ENCODE results near the gene SLC25A11. TPM values are rescaled to one million over a fixed set of nuclear protein-coding genes. Genes with fewer than 3 reads are reported as not detected.

SLC25A11 gene
- total RNA-seq, 1 donor from 2014 or later, result 59.5 TPM

GRCh38 chr17:4950746-4951204 lies 10.9 kb upstream of the SLC25A11 start, which contains the start of gene ENO3:
Gene ENO3, plus strand, starts transcription at chr17:4951119. Its CDS starts 711 bp downstream, at chr17:4951830.
- Histone ChIP-seq H3K9me3 (ENCODE audit: control insufficient read depth in 3 of 3, low read length in 3 of 3) (no peaks in the 10 kb centered on the region), H3K4me3 (ENCODE audit: low read length in 3 of 3) (peak within 1 kb of the TSS; percentile 81 to 86 (median 85)), H3K4me1 (ENCODE audit: control insufficient read depth in 3 of 3, insufficient read depth in 3 of 3, low read length in 3 of 3) (peaks cover 41 to 64% (median 49%) of the 10 kb centered on the region in 3 donors), H3K9ac (ENCODE audit: low read depth in 1 of 3, low read length in 3 of 3) (peak within 1 kb of the TSS; percentile 89 to 99 (median 97)), H3K36me3 (ENCODE audit: control insufficient read depth in 3 of 3, insufficient read depth in 3 of 3, low read length in 3 of 3) (peaks cover 31 to 38% (median 33%) of the 10 kb centered on the region in 3 donors), H3K27me3 (ENCODE audit: control insufficient read depth in 3 of 3, insufficient read depth in 3 of 3, low read length in 3 of 3) (no peaks in the 10 kb centered on the region), H3K27ac (ENCODE audit: low read depth, low read length) (peak within 1 kb of the TSS; percentile 98)

GRCh38 chr17:4950075-4950745 lies 10.4 kb upstream of the SLC25A11 start:
- peak overlapping the region; percentile 98 for H3K27ac ChIP-seq (ENCODE audit: low read depth, low read length)
- H3K36me3 ChIP-seq (ENCODE audit: control insufficient read depth in 3 of 3, insufficient read depth in 3 of 3, low read length in 3 of 3), result peaks cover 29 to 38% (median 32%) of the 10 kb centered on the region in 3 donors
- no peaks in the 10 kb centered on the region for H3K9me3 ChIP-seq (ENCODE audit: control insufficient read depth in 3 of 3, low read length in 3 of 3)
- peak overlapping the region; percentile 81 to 86 (median 85) for H3K4me3 ChIP-seq (ENCODE audit: low read length in 3 of 3)
- H3K4me1 ChIP-seq (ENCODE audit: control insufficient read depth in 3 of 3, insufficient read depth in 3 of 3, low read length in 3 of 3), result peaks cover 42 to 64% (median 49%) of the 10 kb centered on the region in 3 donors
- no peaks in the 10 kb centered on the region for H3K27me3 ChIP-seq (ENCODE audit: control insufficient read depth in 3 of 3, insufficient read depth in 3 of 3, low read length in 3 of 3)
- H3K9ac ChIP-seq (ENCODE audit: low read depth in 1 of 3, low read length in 3 of 3), result peak overlapping the region; percentile 89 to 99 (median 97)

GRCh38 chr17:4949321-4950074 lies 9.7 kb upstream of the SLC25A11 start:
- Histone ChIP-seq H3K36me3 (ENCODE audit: control insufficient read depth in 3 of 3, insufficient read depth in 3 of 3, low read length in 3 of 3) (peaks cover 31 to 39% (median 34%) of the 10 kb centered on the region in 3 donors), H3K27me3 (ENCODE audit: control insufficient read depth in 3 of 3, insufficient read depth in 3 of 3, low read length in 3 of 3) (no peaks in the 10 kb centered on the region), H3K4me3 (ENCODE audit: low read length in 3 of 3) (peak overlapping the region; percentile 74 to 98 (median 83)), H3K4me1 (ENCODE audit: control insufficient read depth in 3 of 3, insufficient read depth in 3 of 3, low read length in 3 of 3) (peaks cover 44 to 66% (median 51%) of the 10 kb centered on the region in 3 donors), H3K9ac (ENCODE audit: low read depth in 1 of 3, low read length in 3 of 3) (peak overlapping the region; percentile 77 to 90 (median 89)), H3K9me3 (ENCODE audit: control insufficient read depth in 3 of 3, low read length in 3 of 3) (no peaks in the 10 kb centered on the region), H3K27ac (ENCODE audit: low read depth, low read length) (peak overlapping the region; percentile 98)

GRCh38 chr17:4948931-4949320 lies 9.1 kb upstream of the SLC25A11 start:
- H3K4me1 ChIP-seq (ENCODE audit: control insufficient read depth in 3 of 3, insufficient read depth in 3 of 3, low read length in 3 of 3), result peaks cover 42 to 64% (median 45%) of the 10 kb centered on the region in 3 donors

GRCh38 chr17:4948166-4948930 lies 8.5 kb upstream of the SLC25A11 start, which contains the start of gene PFN1:
Gene PFN1, minus strand, starts transcription at chr17:4948530. Its CDS starts 136 bp downstream, at chr17:4948394.
- Histone ChIP-seq H3K27me3 (ENCODE audit: control insufficient read depth in 3 of 3, insufficient read depth in 3 of 3, low read length in 3 of 3) (no peaks in the 10 kb centered on the region), H3K9ac (ENCODE audit: low read depth in 1 of 3, low read length in 3 of 3) (peak within 1 kb of the TSS; percentile 89 to 97 (median 93)), H3K9me3 (ENCODE audit: control insufficient read depth in 3 of 3, low read length in 3 of 3) (no peaks in the 10 kb centered on the region), H3K27ac (ENCODE audit: low read depth, low read length) (peak within 1 kb of the TSS; percentile 98), H3K36me3 (ENCODE audit: control insufficient read depth in 3 of 3, insufficient read depth in 3 of 3, low read length in 3 of 3) (peaks cover 29 to 43% (median 36%) of the 10 kb centered on the region in 3 donors), H3K4me1 (ENCODE audit: control insufficient read depth in 3 of 3, insufficient read depth in 3 of 3, low read length in 3 of 3) (peaks cover 38 to 61% (median 39%) of the 10 kb centered on the region in 3 donors), H3K4me3 (ENCODE audit: low read length in 3 of 3) (peak within 1 kb of the TSS; percentile 91 to 98 (median 95))

More at GRCh38 chr17:4948931-4949320, 9.1 kb upstream of the SLC25A11 start:
- Histone ChIP-seq H3K27me3 (ENCODE audit: control insufficient read depth in 3 of 3, insufficient read depth in 3 of 3, low read length in 3 of 3) (no peaks in the 10 kb centered on the region), H3K9ac (ENCODE audit: low read depth in 1 of 3, low read length in 3 of 3) (peak overlapping the region; percentile 77 to 90 (median 89)), H3K36me3 (ENCODE audit: control insufficient read depth in 3 of 3, insufficient read depth in 3 of 3, low read length in 3 of 3) (peaks cover 32 to 44% (median 37%) of the 10 kb centered on the region in 3 donors), H3K4me3 (ENCODE audit: low read length in 3 of 3) (peak overlapping the region; percentile 91 to 98 (median 95)), H3K27ac (ENCODE audit: low read depth, low read length) (peak overlapping the region; percentile 98), H3K9me3 (ENCODE audit: control insufficient read depth in 3 of 3, low read length in 3 of 3) (no peaks in the 10 kb centered on the region)

GRCh38 chr17:4947411-4948165 lies 7.7 kb upstream of the SLC25A11 start:
- Histone ChIP-seq H3K27ac (ENCODE audit: low read depth, low read length) (peak overlapping the region; percentile 98), H3K4me3 (ENCODE audit: low read length in 3 of 3) (peak overlapping the region; percentile 83 to 98 (median 95)), H3K36me3 (ENCODE audit: control insufficient read depth in 3 of 3, insufficient read depth in 3 of 3, low read length in 3 of 3) (peaks cover 32 to 43% (median 37%) of the 10 kb centered on the region in 3 donors), H3K9me3 (ENCODE audit: control insufficient read depth in 3 of 3, low read length in 3 of 3) (no peaks in the 10 kb centered on the region), H3K9ac (ENCODE audit: low read depth in 1 of 3, low read length in 3 of 3) (peak overlapping the region; percentile 89 to 97 (median 93)), H3K4me1 (ENCODE audit: control insufficient read depth in 3 of 3, insufficient read depth in 3 of 3, low read length in 3 of 3) (peaks cover 33 to 63% (median 38%) of the 10 kb centered on the region in 3 donors), H3K27me3 (ENCODE audit: control insufficient read depth in 3 of 3, insufficient read depth in 3 of 3, low read length in 3 of 3) (no peaks in the 10 kb centered on the region)

DNA sequence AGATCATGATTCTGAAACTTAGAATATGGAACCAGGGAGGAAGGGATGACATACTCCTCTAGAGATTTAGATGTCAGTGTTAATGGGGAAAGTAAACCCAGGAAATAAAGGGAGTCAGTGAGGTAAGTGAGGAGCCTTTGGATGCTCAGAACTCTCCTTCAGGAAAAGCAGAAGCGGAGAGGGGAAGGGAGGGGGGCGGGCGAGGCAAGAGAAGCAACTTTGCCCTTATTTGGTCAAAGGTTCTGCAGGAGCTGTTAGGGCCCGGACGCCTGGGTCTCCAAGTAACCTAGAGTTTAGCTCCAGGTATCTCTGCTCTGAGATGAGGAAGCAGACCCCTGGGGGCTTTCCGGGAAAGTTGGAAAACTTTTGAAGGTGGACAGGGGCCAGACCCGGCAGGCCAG lies 7.2 kb upstream of the SLC25A11 start:
- Histone ChIP-seq H3K4me3 (ENCODE audit: low read length in 3 of 3) (peak overlapping the region; percentile 58 to 95 (median 68)), H3K27ac (ENCODE audit: low read depth, low read length) (peak overlapping the region; percentile 98), H3K27me3 (ENCODE audit: control insufficient read depth in 3 of 3, insufficient read depth in 3 of 3, low read length in 3 of 3) (no peaks in the 10 kb centered on the region), H3K9ac (ENCODE audit: low read depth in 1 of 3, low read length in 3 of 3) (peak overlapping the region; percentile 4 to 65 (median 30)), H3K9me3 (ENCODE audit: control insufficient read depth in 3 of 3, low read length in 3 of 3) (no peaks in the 10 kb centered on the region), H3K36me3 (ENCODE audit: control insufficient read depth in 3 of 3, insufficient read depth in 3 of 3, low read length in 3 of 3) (peaks cover 37 to 47% (median 43%) of the 10 kb centered on the region in 3 donors), H3K4me1 (ENCODE audit: control insufficient read depth in 3 of 3, insufficient read depth in 3 of 3, low read length in 3 of 3) (peaks cover 33 to 64% (median 40%) of the 10 kb centered on the region in 3 donors)

DNA sequence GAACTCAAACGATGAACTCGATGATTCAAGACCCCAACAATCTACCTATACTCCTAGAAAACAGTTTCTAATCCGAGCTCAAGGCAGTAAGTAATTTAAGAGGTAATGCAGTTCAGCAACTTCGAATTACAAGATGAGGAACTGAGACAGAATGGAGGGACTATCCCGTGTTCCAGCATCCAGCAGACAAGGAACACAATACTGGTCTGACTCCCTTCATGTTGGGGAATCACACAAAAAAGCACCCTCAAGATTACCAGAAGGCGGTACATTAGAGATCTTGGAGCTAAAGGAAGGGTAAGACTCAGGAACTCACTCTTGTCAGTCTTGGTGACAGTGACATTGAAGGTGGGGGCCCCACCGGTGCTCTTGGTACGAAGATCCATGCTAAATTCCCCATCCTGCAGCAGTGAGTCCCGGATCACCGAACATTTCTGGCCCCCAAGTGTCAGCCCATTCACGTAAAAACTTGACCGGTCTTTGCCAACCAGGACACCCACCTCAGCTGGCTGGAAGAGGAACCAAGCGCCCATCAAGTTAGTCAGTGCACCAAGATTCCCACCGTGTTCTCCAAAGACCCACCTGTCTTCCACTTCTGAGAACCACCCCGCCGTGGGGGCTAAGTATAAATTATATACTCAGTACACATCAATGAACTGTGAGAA lies 6.6 kb upstream of the SLC25A11 start:
- Histone ChIP-seq H3K4me1 (ENCODE audit: control insufficient read depth in 3 of 3, insufficient read depth in 3 of 3, low read length in 3 of 3) (peaks cover 37 to 65% (median 44%) of the 10 kb centered on the region in 3 donors), H3K36me3 (ENCODE audit: control insufficient read depth in 3 of 3, insufficient read depth in 3 of 3, low read length in 3 of 3) (peaks cover 38 to 45% (median 41%) of the 10 kb centered on the region in 3 donors), H3K27me3 (ENCODE audit: control insufficient read depth in 3 of 3, insufficient read depth in 3 of 3, low read length in 3 of 3) (no peaks in the 10 kb centered on the region), H3K27ac (ENCODE audit: low read depth, low read length) (peak overlapping the region; percentile 98), H3K9ac (ENCODE audit: low read depth in 1 of 3, low read length in 3 of 3) (peak overlapping the region; percentile 4 to 65 (median 30)), H3K9me3 (ENCODE audit: control insufficient read depth in 3 of 3, low read length in 3 of 3) (no peaks in the 10 kb centered on the region), H3K4me3 (ENCODE audit: low read length in 3 of 3) (peak overlapping the region; percentile 58 to 95 (median 68))

Measured in skeletal muscle tissue (tissue), 4 donors.